IPS-20b (cell line): ENCODE results near the gene USP49.
A peak's percentile ranks its signal among the peaks of the same experiment; 100 is the strongest.

Experiments used
- H3K27ac ChIP-seq: one replicate; pipeline ENCODE4 v1.5.1; 2013; ENCODE audit warnings: low read length
- H3K27me3 ChIP-seq: 2 replicates; pipeline ENCODE4 v1.6.1; 2013; ENCODE audit warnings: mild to moderate bottlenecking, low read length, inconsistent platforms; ENCODE audit not compliant: insufficient read depth
- H3K36me3 ChIP-seq: 2 replicates; pipeline ENCODE4 v1.6.1; 2013; ENCODE audit warnings: low read depth, mild to moderate bottlenecking, inconsistent platforms, low read length, moderate library complexity; ENCODE audit not compliant: insufficient read depth
- H3K4me1 ChIP-seq: 2 replicates; pipeline ENCODE4 v1.6.1; 2013; ENCODE audit warnings: mild to moderate bottlenecking, control low read depth, inconsistent platforms, low read length, moderate library complexity; ENCODE audit not compliant: insufficient read depth
- H3K4me3 ChIP-seq: 2 replicates; pipeline ENCODE4 v1.5.1; 2013; ENCODE audit warnings: mild to moderate bottlenecking, low read length, inconsistent platforms
- H3K9ac ChIP-seq: 2 replicates; pipeline ENCODE4 v1.6.1; 2013; ENCODE audit warnings: low read depth, mild to moderate bottlenecking, inconsistent platforms, low read length, moderate library complexity
- H3K9me3 ChIP-seq: 2 replicates; pipeline ENCODE4 v1.6.1; 2013; ENCODE audit warnings: mild to moderate bottlenecking, low read depth, low read length, inconsistent platforms; ENCODE audit not compliant: insufficient read depth

USP49 gene

GRCh38 chr6:41783106-41783780, 111.9 kb downstream of the USP49 start:
- Histone ChIP-seq H3K27ac (no peak overlapping the region), H3K9me3 (no peaks in the 10 kb centered on the region), H3K27me3 (peaks cover 52% of the 10 kb centered on the region), H3K9ac (no peak overlapping the region), H3K4me1 (peaks cover 14% of the 10 kb centered on the region; the same call in 1 of the 2 replicates), H3K36me3 (no peaks in the 10 kb centered on the region), H3K4me3 (no peak overlapping the region)

GRCh38 chr6:41781366-41781730, 113.8 kb downstream of the USP49 start:
- Histone ChIP-seq H3K36me3 (0 out of 2 replicates have a peak, but pooled peaks cover 7% of the 10 kb centered on the region), H3K9me3 (no peaks in the 10 kb centered on the region), H3K9ac (peak overlapping the region; percentile 60; the same call in 1 of the 2 replicates), H3K4me3 (peak overlapping the region; percentile 86; the same call in 1 of the 2 replicates), H3K27ac (no peak overlapping the region), H3K4me1 (peaks cover 14% of the 10 kb centered on the region; the same call in 1 of the 2 replicates), H3K27me3 (peaks cover 52% of the 10 kb centered on the region)

GRCh38 chr6:41780551-41781365, 114.4 kb downstream of the USP49 start, which contains the start of gene PRICKLE4:
PRICKLE4 (plus strand) TSS chr6:41780782; CDS start chr6:41783474, 2,692 bp downstream.
- Histone ChIP-seq H3K27me3 (peaks cover 48% of the 10 kb centered on the region), H3K36me3 (0 out of 2 replicates have a peak, but pooled peaks cover 7% of the 10 kb centered on the region), H3K4me1 (peaks cover 14% of the 10 kb centered on the region; the same call in 1 of the 2 replicates), H3K27ac (no peak within 1 kb of the TSS), H3K4me3 (peak within 1 kb of the TSS; percentile 86), H3K9me3 (no peaks in the 10 kb centered on the region), H3K9ac (peak within 1 kb of the TSS; percentile 62; the same call in 1 of the 2 replicates)

- H3K9ac ChIP-seq, result peak within 1 kb of the TSS; percentile 77; the same call in 1 of the 2 replicates
- H3K4me3 ChIP-seq, result peak within 1 kb of the TSS; percentile 86
These were observed 115.2 kb downstream of the USP49 start, which contains the start of gene FRS3 for GRCh38 chr6:41779788-41780550. FRS3 (minus strand) TSS chr6:41779900; CDS start chr6:41776987, 2,913 bp downstream.

GRCh38 chr6:41779336-41779735, 115.8 kb downstream of the USP49 start:
- peaks cover 17% of the 10 kb centered on the region for H3K36me3 ChIP-seq
- peak overlapping the region; percentile 77; the same call in 1 of the 2 replicates for H3K9ac ChIP-seq
- peaks cover 11% of the 10 kb centered on the region; the same call in 1 of the 2 replicates for H3K4me1 ChIP-seq
- no peaks in the 10 kb centered on the region for H3K9me3 ChIP-seq
- H3K27me3 ChIP-seq, result peaks cover 34% of the 10 kb centered on the region
- H3K27ac ChIP-seq, result no peak overlapping the region
- peak overlapping the region; percentile 85 for H3K4me3 ChIP-seq

More at GRCh38 chr6:41779788-41780550, 115.2 kb downstream of the USP49 start, which contains the start of gene FRS3:
- peaks cover 11% of the 10 kb centered on the region; the same call in 1 of the 2 replicates for H3K4me1 ChIP-seq
- H3K27ac ChIP-seq, result no peak within 1 kb of the TSS
- peaks cover 40% of the 10 kb centered on the region for H3K27me3 ChIP-seq
- H3K9me3 ChIP-seq, result no peaks in the 10 kb centered on the region
- H3K36me3 ChIP-seq, result peaks cover 11% of the 10 kb centered on the region; the same call in 1 of the 2 replicates

- H3K36me3 ChIP-seq, result peaks cover 20% of the 10 kb centered on the region
- H3K9ac ChIP-seq, result peak overlapping the region; percentile 77; the same call in 1 of the 2 replicates
- no peak overlapping the region for H3K27ac ChIP-seq
- H3K27me3 ChIP-seq, result peaks cover 30% of the 10 kb centered on the region
- peaks cover 11% of the 10 kb centered on the region; the same call in 1 of the 2 replicates for H3K4me1 ChIP-seq
- peak overlapping the region; percentile 85 for H3K4me3 ChIP-seq
- no peaks in the 10 kb centered on the region for H3K9me3 ChIP-seq
These were observed 116.3 kb downstream of the USP49 start for GRCh38 chr6:41778895-41779294.

- Histone ChIP-seq H3K27ac (no peak overlapping the region), H3K9ac (no peak overlapping the region), H3K4me1 (peaks cover 11% of the 10 kb centered on the region; the same call in 1 of the 2 replicates), H3K36me3 (peaks cover 21% of the 10 kb centered on the region), H3K27me3 (peaks cover 18% of the 10 kb centered on the region), H3K9me3 (no peaks in the 10 kb centered on the region), H3K4me3 (no peak overlapping the region)
These were observed 117.5 kb downstream of the USP49 start for GRCh38 chr6:41777551-41778285.

GRCh38 chr6:41775293-41775882, 119.8 kb downstream of the USP49 start:
- Histone ChIP-seq H3K27ac (no peak overlapping the region), H3K4me3 (no peak overlapping the region), H3K4me1 (peaks cover 5% of the 10 kb centered on the region; the same call in 1 of the 2 replicates), H3K9me3 (no peaks in the 10 kb centered on the region), H3K36me3 (peaks cover 27% of the 10 kb centered on the region), H3K9ac (no peak overlapping the region), H3K27me3 (no peaks in the 10 kb centered on the region; the same call in 1 of the 2 replicates)

GRCh38 chr6:41774841-41775240, 120.3 kb downstream of the USP49 start:
- Histone ChIP-seq H3K4me3 (no peak overlapping the region), H3K9ac (no peak overlapping the region), H3K36me3 (peaks cover 27% of the 10 kb centered on the region), H3K27me3 (no peaks in the 10 kb centered on the region; the same call in 1 of the 2 replicates), H3K9me3 (no peaks in the 10 kb centered on the region), H3K4me1 (peaks cover 5% of the 10 kb centered on the region; the same call in 1 of the 2 replicates), H3K27ac (no peak overlapping the region)
